Measurements from ENCODE around the gene NDUFA8. TPM values are rescaled to one million over a fixed set of nuclear protein-coding genes. Genes with fewer than 3 reads are reported as not detected.
"Not testable (repeated sequence)": the region's sequence is repeated elsewhere in the genome, so short reads cannot be mapped to it uniquely, and the experiment has no call there.

Gene NDUFA8
- polyA plus RNA-seq, 2 donors, result 66.1 to 82.7 TPM

DNA sequence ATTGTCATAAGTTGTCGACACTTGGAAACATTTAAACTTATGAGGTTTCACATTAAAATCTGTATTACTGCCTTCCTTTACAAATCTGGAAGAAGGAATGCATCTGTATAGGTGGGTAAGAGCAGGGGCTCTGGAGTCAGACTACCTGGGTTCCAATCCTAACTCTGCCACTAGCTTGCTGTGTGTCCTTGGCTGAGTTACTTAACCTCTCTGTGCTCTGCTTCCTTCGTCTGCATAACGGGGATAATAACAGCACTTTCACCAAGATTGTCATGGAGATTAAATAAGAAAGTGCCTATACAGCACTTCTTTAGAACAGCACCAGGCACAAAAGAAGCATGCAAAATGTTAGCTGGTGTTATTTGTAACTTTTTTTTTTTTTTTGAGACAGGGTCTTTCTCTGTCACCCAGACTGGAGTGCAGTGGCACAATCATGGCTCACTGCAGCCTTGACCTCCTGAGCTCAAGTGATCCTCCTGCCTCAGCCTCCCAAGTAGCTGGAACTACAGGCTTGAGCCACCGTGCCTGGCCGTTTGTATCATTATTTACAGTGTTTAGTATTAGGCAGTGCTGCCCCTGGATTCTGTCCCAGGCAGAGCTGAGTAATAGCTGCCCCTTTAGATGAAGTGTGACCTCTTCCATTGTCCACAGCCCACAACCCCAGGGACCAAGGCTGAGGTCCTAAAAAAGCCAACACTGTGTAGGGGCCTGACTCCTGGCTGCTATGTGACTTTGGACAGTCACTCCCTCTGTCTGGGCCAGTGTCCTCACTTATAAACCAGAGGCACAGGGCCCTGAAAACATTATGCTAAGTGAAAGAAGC lies 41.0 kb downstream of the NDUFA8 start:
- no peaks in the 10 kb centered on the region for H3K9me3 ChIP-seq (ENCODE audit: control insufficient read depth in 2 of 2, insufficient read depth in 1 of 2, low read depth in 1 of 2, low read length in 1 of 2)
- no peaks in the 10 kb centered on the region for H3K27me3 ChIP-seq (ENCODE audit: control insufficient read depth in 1 of 2, insufficient read depth in 2 of 2, low read length in 2 of 2)
- WGBS, 2 donors, result 70 to 71% methylated on average over 5 of the region's 5 CpGs
- H3K36me3 ChIP-seq (ENCODE audit: control insufficient read depth in 2 of 2, insufficient read depth in 2 of 2, low read length in 1 of 2), result no peaks in the 10 kb centered on the region
- no peak overlapping the region for H3K27ac ChIP-seq (ENCODE audit: low read depth in 2 of 2, low read length in 1 of 2)
- no peaks in the 10 kb centered on the region for H3K4me1 ChIP-seq (ENCODE audit: control insufficient read depth in 2 of 2, insufficient read depth in 2 of 2, low read length in 1 of 2)
- H3K4me3 ChIP-seq (ENCODE audit: low read depth in 1 of 2, low read length in 2 of 2), result no peak overlapping the region

DNA sequence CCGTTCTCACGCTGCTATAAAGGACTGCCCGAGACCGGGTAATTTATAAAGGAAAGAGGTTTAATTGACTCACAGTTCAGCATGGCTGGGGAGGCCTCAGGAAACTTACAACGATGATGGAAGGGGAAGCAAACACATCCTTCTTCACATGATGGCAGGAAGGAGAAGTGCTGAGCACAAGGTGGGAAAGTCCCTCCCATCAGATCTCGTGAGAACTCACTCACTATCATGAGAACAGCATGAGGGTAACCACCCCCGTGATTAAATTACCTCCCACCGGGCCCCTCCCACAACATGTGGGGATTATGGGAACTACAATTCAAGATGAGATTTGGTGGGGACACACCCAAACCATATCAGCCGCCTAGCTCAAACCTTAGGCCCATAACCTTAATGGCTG lies 42.3 kb downstream of the NDUFA8 start:
- 74 to 78% methylated on average over 9 of the region's 9 CpGs for WGBS, 2 donors
- H3K4me1 ChIP-seq (ENCODE audit: control insufficient read depth in 2 of 2, insufficient read depth in 2 of 2, low read length in 1 of 2), result not testable (repeated sequence)

DNA sequence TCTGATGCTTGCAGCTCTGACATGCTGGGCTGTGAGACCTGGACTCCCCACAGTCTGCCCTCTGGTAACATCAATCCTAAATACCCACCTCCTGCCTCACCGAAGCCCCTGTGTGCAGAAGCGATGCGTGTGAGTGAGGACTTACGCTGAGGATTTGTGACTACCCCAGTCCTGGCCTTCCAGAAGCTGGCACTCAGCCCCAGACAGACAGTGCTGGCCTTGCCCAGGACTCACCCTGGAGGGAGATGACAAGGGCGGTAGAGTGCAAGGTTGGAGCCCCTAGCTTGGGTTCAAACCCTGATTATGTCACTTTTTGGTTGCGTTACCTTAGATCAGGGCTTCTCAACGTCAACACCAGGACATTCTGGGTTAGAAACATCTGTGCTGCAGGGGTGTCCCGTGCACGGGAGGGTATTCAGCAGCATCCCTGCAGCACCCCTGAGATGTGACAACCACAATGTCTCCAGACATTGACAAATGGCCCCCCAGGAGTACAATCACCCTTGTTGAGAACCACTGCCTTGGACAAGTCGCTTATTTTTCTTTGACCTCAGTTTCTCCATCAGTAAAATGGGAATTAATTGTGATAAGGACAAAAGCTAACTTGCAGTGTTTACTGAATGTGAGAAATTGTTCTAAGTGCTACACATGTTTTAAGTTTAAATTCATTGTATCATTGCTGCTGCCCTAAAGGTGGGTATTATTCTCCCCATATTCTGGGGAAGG lies 43.0 kb downstream of the NDUFA8 start:
- H3K36me3 ChIP-seq (ENCODE audit: control insufficient read depth in 2 of 2, insufficient read depth in 2 of 2, low read length in 1 of 2), result no peaks in the 10 kb centered on the region
- H3K27me3 ChIP-seq (ENCODE audit: control insufficient read depth in 1 of 2, insufficient read depth in 2 of 2, low read length in 2 of 2), result no peaks in the 10 kb centered on the region
- 89 to 90% methylated on average over 10 of the region's 10 CpGs for WGBS, 2 donors
- no peak overlapping the region for H3K27ac ChIP-seq (ENCODE audit: low read depth in 2 of 2, low read length in 1 of 2)
- H3K9me3 ChIP-seq (ENCODE audit: control insufficient read depth in 2 of 2, insufficient read depth in 1 of 2, low read depth in 1 of 2, low read length in 1 of 2), result no peaks in the 10 kb centered on the region
- no peaks in the 10 kb centered on the region for H3K4me1 ChIP-seq (ENCODE audit: control insufficient read depth in 2 of 2, insufficient read depth in 2 of 2, low read length in 1 of 2)
- no peak overlapping the region for H3K4me3 ChIP-seq (ENCODE audit: low read depth in 1 of 2, low read length in 2 of 2)

More for the DNA sequence above, 42.3 kb downstream of the NDUFA8 start:
- not testable (repeated sequence) for H3K9me3 ChIP-seq (ENCODE audit: control insufficient read depth in 2 of 2, insufficient read depth in 1 of 2, low read depth in 1 of 2, low read length in 1 of 2); H3K27me3 ChIP-seq (ENCODE audit: control insufficient read depth in 1 of 2, insufficient read depth in 2 of 2, low read length in 2 of 2); H3K27ac ChIP-seq (ENCODE audit: low read depth in 2 of 2, low read length in 1 of 2); H3K36me3 ChIP-seq (ENCODE audit: control insufficient read depth in 2 of 2, insufficient read depth in 2 of 2, low read length in 1 of 2); H3K4me3 ChIP-seq (ENCODE audit: low read depth in 1 of 2, low read length in 2 of 2)

DNA sequence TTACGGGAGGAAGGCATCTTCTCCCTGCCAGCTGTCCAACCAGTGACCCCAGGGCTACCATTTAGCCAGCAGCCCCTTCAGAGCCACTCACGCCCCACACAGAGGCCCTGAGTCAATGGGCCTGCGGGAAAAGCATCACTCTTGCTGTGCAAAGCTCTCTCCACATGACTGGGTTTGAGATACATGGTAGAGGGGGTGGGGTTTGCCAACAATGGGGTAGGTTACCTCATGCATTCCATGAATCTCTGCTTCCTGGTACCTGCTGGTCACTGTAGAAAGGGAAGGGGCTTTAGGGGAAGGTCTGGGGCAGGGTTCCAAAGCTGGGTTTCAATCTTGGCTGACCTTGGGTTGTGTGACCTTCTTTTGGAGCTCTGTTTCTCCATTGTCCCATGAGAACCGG lies 43.5 kb downstream of the NDUFA8 start:
- 66 to 74% methylated on average over 4 of the region's 4 CpGs for WGBS, 2 donors

DNA sequence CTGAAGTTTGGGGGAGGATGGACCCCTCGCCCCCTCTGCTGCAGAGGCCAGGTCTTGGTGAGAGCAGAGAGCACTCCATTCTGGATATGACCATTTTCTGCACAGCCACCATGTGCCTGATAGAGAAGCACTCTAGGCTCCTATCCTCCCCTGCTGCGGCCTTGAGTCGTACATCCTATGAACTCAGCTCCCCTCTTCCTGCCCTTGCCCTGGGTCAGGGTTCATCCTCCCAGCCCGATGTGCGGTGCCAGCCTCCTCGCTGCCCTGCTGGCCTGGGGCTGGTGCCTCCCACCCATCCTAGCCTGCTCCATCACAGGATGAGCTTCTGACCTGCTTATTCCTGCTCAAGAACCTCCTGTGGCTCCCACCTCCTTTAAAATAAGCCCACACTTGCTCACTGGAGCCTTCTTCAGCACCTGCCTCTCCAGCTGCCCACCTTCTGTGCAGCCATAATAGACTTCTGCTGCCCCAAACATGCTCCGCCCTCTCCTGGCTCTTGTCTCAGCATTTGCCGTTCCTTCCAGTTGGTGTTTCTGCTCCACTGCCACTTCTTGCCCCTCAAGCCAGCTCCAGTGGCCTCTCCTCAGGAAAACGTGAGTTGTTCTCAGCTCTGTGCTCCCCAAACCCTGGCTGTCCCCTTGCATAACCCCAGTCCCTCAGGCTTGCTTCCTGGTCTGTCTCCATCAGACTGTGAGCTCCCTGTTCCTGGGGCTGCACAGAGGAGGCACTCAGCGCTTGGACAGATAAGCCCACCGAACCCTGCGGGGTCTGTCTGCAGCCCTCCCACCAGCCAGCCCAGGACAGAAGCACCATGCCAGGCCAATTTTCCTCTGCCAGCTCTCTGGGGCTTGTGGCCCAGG lies 44.2 kb downstream of the NDUFA8 start:
- no peaks in the 10 kb centered on the region for H3K9me3 ChIP-seq (ENCODE audit: control insufficient read depth in 2 of 2, insufficient read depth in 1 of 2, low read depth in 1 of 2, low read length in 1 of 2)
- no peak overlapping the region for H3K4me3 ChIP-seq (ENCODE audit: low read depth in 1 of 2, low read length in 2 of 2)
- no peak overlapping the region for H3K27ac ChIP-seq (ENCODE audit: low read depth in 2 of 2, low read length in 1 of 2)
- 75 to 80% methylated on average over 12 of the region's 12 CpGs for WGBS, 2 donors
- H3K4me1 ChIP-seq (ENCODE audit: control insufficient read depth in 2 of 2, insufficient read depth in 2 of 2, low read length in 1 of 2), result no peaks in the 10 kb centered on the region
- H3K27me3 ChIP-seq (ENCODE audit: control insufficient read depth in 1 of 2, insufficient read depth in 2 of 2, low read length in 2 of 2), result no peaks in the 10 kb centered on the region
- no peaks in the 10 kb centered on the region for H3K36me3 ChIP-seq (ENCODE audit: control insufficient read depth in 2 of 2, insufficient read depth in 2 of 2, low read length in 1 of 2)

More for the DNA sequence above, 43.5 kb downstream of the NDUFA8 start:
- Histone ChIP-seq H3K4me1 (ENCODE audit: control insufficient read depth in 2 of 2, insufficient read depth in 2 of 2, low read length in 1 of 2) (no peaks in the 10 kb centered on the region), H3K27me3 (ENCODE audit: control insufficient read depth in 1 of 2, insufficient read depth in 2 of 2, low read length in 2 of 2) (no peaks in the 10 kb centered on the region), H3K9me3 (ENCODE audit: control insufficient read depth in 2 of 2, insufficient read depth in 1 of 2, low read depth in 1 of 2, low read length in 1 of 2) (no peaks in the 10 kb centered on the region), H3K4me3 (ENCODE audit: low read depth in 1 of 2, low read length in 2 of 2) (no peak overlapping the region), H3K27ac (ENCODE audit: low read depth in 2 of 2, low read length in 1 of 2) (no peak overlapping the region), H3K36me3 (ENCODE audit: control insufficient read depth in 2 of 2, insufficient read depth in 2 of 2, low read length in 1 of 2) (no peaks in the 10 kb centered on the region)

DNA sequence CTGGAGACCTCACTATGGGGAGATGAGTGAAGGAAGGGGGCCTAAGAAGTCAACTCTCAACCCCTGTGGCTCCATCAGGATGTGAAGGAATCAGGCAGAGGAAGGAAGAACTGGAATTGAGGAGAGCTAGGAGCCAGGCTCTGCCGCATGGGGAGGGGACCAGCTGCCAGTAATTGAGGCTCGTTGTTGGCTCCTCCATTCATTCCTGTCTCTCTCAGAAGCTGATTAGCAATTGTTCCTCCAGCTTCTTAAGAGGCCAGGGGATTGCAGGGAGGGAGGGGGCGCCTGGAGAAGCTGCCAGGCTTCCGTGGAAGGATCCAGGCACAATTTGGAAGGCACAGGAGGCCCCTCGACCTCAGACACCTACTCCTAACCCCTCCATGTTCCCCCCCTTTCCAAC lies 46.0 kb downstream of the NDUFA8 start:
- no peak overlapping the region for H3K27ac ChIP-seq (ENCODE audit: low read depth in 2 of 2, low read length in 1 of 2)
- WGBS, 2 donors, result 38 to 41% methylated on average over 5 of the region's 5 CpGs
- no peak overlapping the region for H3K4me3 ChIP-seq (ENCODE audit: low read depth in 1 of 2, low read length in 2 of 2)
- H3K9me3 ChIP-seq (ENCODE audit: control insufficient read depth in 2 of 2, insufficient read depth in 1 of 2, low read depth in 1 of 2, low read length in 1 of 2), result no peaks in the 10 kb centered on the region
- no peaks in the 10 kb centered on the region for H3K4me1 ChIP-seq (ENCODE audit: control insufficient read depth in 2 of 2, insufficient read depth in 2 of 2, low read length in 1 of 2)
- H3K36me3 ChIP-seq (ENCODE audit: control insufficient read depth in 2 of 2, insufficient read depth in 2 of 2, low read length in 1 of 2), result no peaks in the 10 kb centered on the region
- no peaks in the 10 kb centered on the region for H3K27me3 ChIP-seq (ENCODE audit: control insufficient read depth in 1 of 2, insufficient read depth in 2 of 2, low read length in 2 of 2)

DNA sequence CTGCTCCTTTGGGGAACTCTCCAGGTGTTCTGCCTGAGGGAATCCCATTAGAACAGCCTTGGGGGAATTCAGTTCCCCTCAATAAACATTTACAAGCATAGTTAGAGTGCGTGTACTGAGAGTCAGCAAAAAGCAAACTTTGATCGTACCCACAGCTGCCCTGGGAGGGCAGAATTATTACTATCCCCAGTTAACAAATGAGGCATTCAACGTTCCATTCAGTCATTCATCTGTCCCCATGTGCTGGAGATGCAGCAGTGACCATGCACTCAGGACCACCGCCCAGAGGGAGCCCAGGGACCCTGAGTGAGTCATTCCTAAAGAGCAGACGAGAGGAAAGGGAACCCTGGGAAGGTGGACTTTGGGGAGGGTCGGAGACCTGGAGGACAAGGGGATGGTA lies 47.3 kb downstream of the NDUFA8 start:
- Histone ChIP-seq H3K4me1 (ENCODE audit: control insufficient read depth in 2 of 2, insufficient read depth in 2 of 2, low read length in 1 of 2) (no peaks in the 10 kb centered on the region), H3K27ac (ENCODE audit: low read depth in 2 of 2, low read length in 1 of 2) (no peak overlapping the region), H3K27me3 (ENCODE audit: control insufficient read depth in 1 of 2, insufficient read depth in 2 of 2, low read length in 2 of 2) (no peaks in the 10 kb centered on the region), H3K36me3 (ENCODE audit: control insufficient read depth in 2 of 2, insufficient read depth in 2 of 2, low read length in 1 of 2) (no peaks in the 10 kb centered on the region), H3K4me3 (ENCODE audit: low read depth in 1 of 2, low read length in 2 of 2) (no peak overlapping the region), H3K9me3 (ENCODE audit: control insufficient read depth in 2 of 2, insufficient read depth in 1 of 2, low read depth in 1 of 2, low read length in 1 of 2) (no peaks in the 10 kb centered on the region)
- 79% methylated on average over 6 of the region's 6 CpGs for WGBS, 2 donors

DNA sequence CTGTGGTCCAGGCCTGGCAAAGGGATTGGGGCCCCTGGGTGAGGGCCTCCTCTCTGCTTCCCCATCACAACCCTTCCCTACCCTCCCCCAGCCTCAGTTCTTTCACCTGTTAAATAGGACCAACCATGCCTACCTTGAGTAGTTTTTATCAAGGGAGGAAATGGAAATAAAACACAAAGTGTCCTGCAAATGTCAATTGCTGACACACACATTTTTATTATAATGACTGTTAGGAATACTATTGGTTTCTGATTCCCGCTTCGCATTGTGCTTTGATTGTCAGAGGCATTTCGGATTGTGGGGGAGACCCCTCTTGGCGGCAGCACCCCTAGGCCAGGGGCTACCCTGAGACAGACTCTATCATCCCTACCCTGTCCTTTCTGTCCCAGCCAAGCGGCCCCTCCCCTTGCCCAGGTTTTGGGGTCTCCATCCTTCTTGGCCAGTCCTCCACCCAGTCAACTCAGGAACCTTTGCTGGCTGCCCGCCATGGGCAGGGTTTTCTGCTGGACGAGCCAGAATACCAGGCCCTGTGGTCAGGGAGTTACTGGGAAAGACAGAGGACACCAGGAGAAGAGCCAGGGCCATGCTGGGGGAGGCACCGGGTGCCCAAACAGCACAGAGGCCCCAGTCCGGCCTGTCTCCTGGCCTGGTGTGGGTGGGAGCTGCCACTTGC lies 48.0 kb downstream of the NDUFA8 start:
- no peak overlapping the region for H3K27ac ChIP-seq (ENCODE audit: low read depth in 2 of 2, low read length in 1 of 2)
- no peaks in the 10 kb centered on the region for H3K36me3 ChIP-seq (ENCODE audit: control insufficient read depth in 2 of 2, insufficient read depth in 2 of 2, low read length in 1 of 2)
- no peaks in the 10 kb centered on the region for H3K27me3 ChIP-seq (ENCODE audit: control insufficient read depth in 1 of 2, insufficient read depth in 2 of 2, low read length in 2 of 2)
- H3K9me3 ChIP-seq (ENCODE audit: control insufficient read depth in 2 of 2, insufficient read depth in 1 of 2, low read depth in 1 of 2, low read length in 1 of 2), result no peaks in the 10 kb centered on the region
- no peak overlapping the region for H3K4me3 ChIP-seq (ENCODE audit: low read depth in 1 of 2, low read length in 2 of 2)
- WGBS, 2 donors, result 86 to 89% methylated on average over 9 of the region's 9 CpGs
- H3K4me1 ChIP-seq (ENCODE audit: control insufficient read depth in 2 of 2, insufficient read depth in 2 of 2, low read length in 1 of 2), result no peaks in the 10 kb centered on the region

All from esophagus (tissue), 2 donors.